Left lung (tissue), 10 donors: ENCODE measurements around the gene PAPSS2. TPM values are rescaled to one million over a fixed set of nuclear protein-coding genes. Genes with fewer than 3 reads are reported as not detected.

Experiments
- ATAC-seq: fragments of 200-7000 bp; cut with Tn5 transposase; one replicate; pipeline ENCODE4 v1.9.1; 2020; ENCODE audit warnings: moderate library complexity
- DNase-seq, 4 donors: peaks; one replicate each; pipeline ENCODE4 v3.0.0-alpha.2; 2013 to 2020
- H3K27ac ChIP-seq, 2 donors: fragments of 200-600 bp; sonication (generic) in 1 of 2; one replicate each; pipeline versions ENCODE4 v1.5.0 to v1.8.0; 2020 to 2021
- H3K27me3 ChIP-seq, 2 donors: fragments of 200-600 bp; sonication (generic) in 1 of 2; one replicate each; pipeline versions ENCODE4 v1.5.0 to v1.8.0; 2020 to 2021
- H3K36me3 ChIP-seq, 2 donors: fragments of 200-600 bp; sonication (generic) in 1 of 2; one replicate each; pipeline versions ENCODE4 v1.5.0 to v1.8.0; 2020 to 2021
- H3K4me1 ChIP-seq, 2 donors: fragments of 200-600 bp; one replicate each; pipeline ENCODE4 v1.8.0; 2021
- H3K4me3 ChIP-seq, 2 donors: fragments of 200-600 bp; sonication (generic) in 1 of 2; one replicate each; pipeline versions ENCODE4 v1.5.0 to v1.8.0; 2020 to 2021; ENCODE audit warnings: mild to moderate bottlenecking in 1 of 2
- H3K9me3 ChIP-seq, 2 donors: fragments of 200-600 bp; sonication (generic) in 1 of 2; one replicate each; pipeline versions ENCODE4 v1.5.0 to v1.8.0; 2020 to 2021
- intact Hi-C, 2 donors: fragments of 100-400 bp; cut with DNase I; formaldehyde crosslinking; loops; one replicate each; pipeline versions ENCODE4 v1.11.2 to v1.14.2; 2022
- polyA plus RNA-seq, 6 donors: library from polyadenylated mRNA; unstranded; fragments of 120-200 nt; gene quantifications; one replicate each; pipeline ENCODE4 v1.2.1, GENCODE V29; 2013; ENCODE audit not compliant: insufficient read length in 6 of 6
- total RNA-seq, 2 donors: library from RNA; stranded (reverse); fragmentation: NEBNext Ultra II Directional; extraction: Animal tissue kit (Norgen Biotek cat#: 25700); gene quantifications; one replicate each; pipeline ENCODE4 v1.2.1, GENCODE V29; 2021
- TF ChIP-seq, protein P1 (sequence below), 2 donors: fragments of 200-600 bp; sonication (generic) in 1 of 2; IDR thresholded peaks; one replicate each; pipeline versions ENCODE4 v1.5.0 to v1.8.0; 2021; ENCODE audit warnings: antibody characterized with exemption in 2 of 2
- donor health status: DM: no; HTN: yes; CAD: no.
- donor health status: DM: no; HTN: no; CAD: no.

PAPSS2 gene
- total and polyA plus RNA-seq, 8 donors, result 49.0 to 183 (median 58.0) TPM

DNA sequence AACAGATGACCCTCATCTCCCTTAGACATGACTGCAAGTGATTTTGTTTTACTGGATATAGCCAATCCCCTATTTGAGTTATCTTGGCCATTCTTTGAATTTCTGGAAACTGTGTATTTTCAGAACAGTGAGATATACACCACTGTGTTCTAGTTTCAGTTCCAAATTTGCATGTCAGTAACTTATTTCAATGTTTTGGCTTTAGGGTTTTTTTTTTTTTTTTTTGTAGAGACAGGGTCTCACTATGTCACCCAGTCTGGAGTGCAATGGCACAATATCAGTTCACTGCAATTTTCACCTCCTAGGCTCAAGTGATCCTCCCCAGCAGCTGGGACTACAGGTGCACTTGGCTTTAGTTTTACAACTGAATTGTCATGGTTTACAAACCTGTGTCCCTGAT, 91.1 kb downstream of the PAPSS2 start:
- Histone ChIP-seq H3K4me1 (no peaks in the 10 kb centered on the region), H3K36me3 (peaks cover 0 to 42% of the 10 kb centered on the region in 2 donors), H3K4me3 (no peak overlapping the region), H3K27me3 (no peaks in the 10 kb centered on the region), H3K27ac (no peak overlapping the region), H3K9me3 (no peaks in the 10 kb centered on the region)
- no peak for DNase-seq
- no peak for ATAC-seq
- intact Hi-C loops, result no loop called here
- TF ChIP-seq, protein P1, sequence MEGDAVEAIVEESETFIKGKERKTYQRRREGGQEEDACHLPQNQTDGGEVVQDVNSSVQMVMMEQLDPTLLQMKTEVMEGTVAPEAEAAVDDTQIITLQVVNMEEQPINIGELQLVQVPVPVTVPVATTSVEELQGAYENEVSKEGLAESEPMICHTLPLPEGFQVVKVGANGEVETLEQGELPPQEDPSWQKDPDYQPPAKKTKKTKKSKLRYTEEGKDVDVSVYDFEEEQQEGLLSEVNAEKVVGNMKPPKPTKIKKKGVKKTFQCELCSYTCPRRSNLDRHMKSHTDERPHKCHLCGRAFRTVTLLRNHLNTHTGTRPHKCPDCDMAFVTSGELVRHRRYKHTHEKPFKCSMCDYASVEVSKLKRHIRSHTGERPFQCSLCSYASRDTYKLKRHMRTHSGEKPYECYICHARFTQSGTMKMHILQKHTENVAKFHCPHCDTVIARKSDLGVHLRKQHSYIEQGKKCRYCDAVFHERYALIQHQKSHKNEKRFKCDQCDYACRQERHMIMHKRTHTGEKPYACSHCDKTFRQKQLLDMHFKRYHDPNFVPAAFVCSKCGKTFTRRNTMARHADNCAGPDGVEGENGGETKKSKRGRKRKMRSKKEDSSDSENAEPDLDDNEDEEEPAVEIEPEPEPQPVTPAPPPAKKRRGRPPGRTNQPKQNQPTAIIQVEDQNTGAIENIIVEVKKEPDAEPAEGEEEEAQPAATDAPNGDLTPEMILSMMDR (IDR thresholded peaks at IDR 0.05), result no peak

DNA sequence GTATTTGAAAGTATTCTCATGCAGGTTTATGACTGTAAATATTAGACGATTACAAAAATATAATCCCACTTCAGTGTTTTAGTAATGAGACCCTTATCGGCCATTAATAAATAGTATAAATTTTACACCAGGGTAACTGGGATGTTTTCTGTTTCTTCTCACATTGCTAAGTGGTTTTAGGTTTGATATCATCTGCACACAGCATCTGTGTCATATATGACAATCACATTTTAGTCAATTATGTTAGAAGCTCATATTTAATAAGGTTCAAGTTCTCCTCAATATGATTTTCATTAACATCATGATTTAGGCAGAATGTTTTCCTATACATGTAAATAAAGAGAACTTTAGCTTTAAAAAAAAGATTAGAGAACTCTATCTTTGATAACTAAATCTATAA, 91.6 kb downstream of the PAPSS2 start:
- Histone ChIP-seq H3K4me1 (no peaks in the 10 kb centered on the region), H3K9me3 (no peaks in the 10 kb centered on the region), H3K36me3 (peaks cover 0 to 45% of the 10 kb centered on the region in 2 donors), H3K27ac (no peak overlapping the region), H3K4me3 (no peak overlapping the region), H3K27me3 (no peaks in the 10 kb centered on the region)
- DNase-seq (no peak), ATAC-seq (no peak)
- intact Hi-C loops, result no loop called here
- TF ChIP-seq, protein P1 (IDR thresholded peaks at IDR 0.05), result no peak

DNA sequence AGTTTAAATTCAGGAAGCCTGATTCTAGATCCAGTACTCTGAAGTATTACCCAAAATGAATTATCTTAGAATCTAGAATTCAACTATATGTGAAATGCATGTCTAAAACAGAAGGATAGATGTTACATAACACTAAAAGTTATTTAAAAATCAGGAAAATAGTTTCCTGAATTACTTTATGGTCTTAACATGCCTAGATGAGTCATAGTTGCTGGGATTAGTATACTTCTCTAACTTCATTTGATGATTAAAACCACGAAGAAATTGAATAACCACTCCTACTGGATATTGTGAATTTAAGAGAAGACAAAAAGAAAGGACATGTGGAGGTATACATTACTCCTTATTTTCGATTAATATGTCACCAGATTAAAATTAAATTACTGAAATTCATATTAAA, 92.9 kb downstream of the PAPSS2 start:
- Histone ChIP-seq H3K36me3 (peaks cover 0 to 37% of the 10 kb centered on the region in 2 donors), H3K27me3 (no peaks in the 10 kb centered on the region), H3K4me3 (no peak overlapping the region), H3K9me3 (no peaks in the 10 kb centered on the region), H3K27ac (no peak overlapping the region), H3K4me1 (no peaks in the 10 kb centered on the region)
- intact Hi-C loops, result no loop called here
- no peak for DNase-seq
- TF ChIP-seq, protein P1 (IDR thresholded peaks at IDR 0.05), result no peak
- ATAC-seq, result no peak

DNA sequence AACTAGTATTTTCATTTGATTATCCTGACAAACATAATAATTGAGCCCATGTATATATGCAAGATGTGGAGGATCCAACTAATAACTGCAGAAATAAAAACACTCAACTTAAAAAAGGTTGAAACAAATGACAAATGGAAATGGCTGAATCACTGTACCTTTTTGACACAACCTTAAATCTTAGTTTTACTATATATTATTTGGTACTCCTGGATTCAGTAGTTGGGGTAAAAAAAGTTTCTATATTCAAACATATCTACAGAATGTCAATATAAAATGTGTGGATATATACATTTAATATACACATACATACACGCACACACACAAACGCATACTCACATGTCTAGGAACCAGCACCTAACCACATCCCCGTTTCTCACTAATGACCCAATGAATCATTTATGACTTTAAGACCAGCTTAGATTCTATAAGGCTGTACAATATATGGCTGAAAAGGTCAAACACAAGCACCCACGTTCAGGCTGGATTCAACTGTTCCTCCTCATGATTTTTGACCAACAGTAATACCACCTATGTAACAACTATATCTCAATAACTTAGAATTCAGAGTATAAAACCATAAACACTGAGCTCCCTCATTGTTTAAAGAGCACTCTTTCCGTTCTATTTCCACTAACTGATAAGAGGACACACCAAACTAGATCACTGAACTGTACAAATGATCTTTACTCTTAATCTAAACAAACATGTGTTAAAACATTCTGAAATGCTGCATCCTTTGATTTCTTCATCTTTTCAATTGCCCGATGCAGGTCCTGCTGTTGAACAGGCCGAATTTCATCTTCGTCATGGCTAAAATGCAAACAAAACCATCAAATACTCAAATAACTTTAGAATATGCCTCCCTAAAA, 94.6 kb downstream of the PAPSS2 start:
- ATAC-seq (no peak), DNase-seq (no peak)
- peaks cover 0 to under 1% of the 10 kb centered on the region in 2 donors for H3K4me1 ChIP-seq
- no peaks in the 10 kb centered on the region for H3K9me3 ChIP-seq
- H3K27ac ChIP-seq, result no peak overlapping the region
- H3K36me3 ChIP-seq, result peaks cover 0 to 20% of the 10 kb centered on the region in 2 donors
- intact Hi-C loops, result no loop called here
- no peak overlapping the region for H3K4me3 ChIP-seq
- no peaks in the 10 kb centered on the region for H3K27me3 ChIP-seq
- TF ChIP-seq, protein P1 (IDR thresholded peaks at IDR 0.05), result no peak

DNA sequence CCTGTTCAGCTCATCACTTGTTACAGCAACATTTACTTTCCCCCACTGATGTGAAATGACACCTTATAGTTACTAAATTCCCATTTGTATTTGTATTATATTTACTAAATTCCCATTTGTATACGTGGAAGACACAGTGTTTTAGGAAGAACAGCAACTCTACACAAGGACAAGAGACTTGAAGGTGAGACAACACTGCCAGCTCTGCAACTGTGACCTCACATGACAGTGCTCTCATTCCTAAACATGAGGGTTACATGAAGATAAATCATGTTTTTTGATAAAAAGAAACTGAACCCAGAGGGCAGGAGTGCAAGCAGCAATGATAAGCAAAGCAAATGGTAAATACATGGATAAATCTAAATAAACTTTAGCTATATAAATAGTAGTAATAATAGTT, 98.0 kb downstream of the PAPSS2 start:
- Histone ChIP-seq H3K9me3 (no peaks in the 10 kb centered on the region), H3K27ac (no peak overlapping the region), H3K27me3 (no peaks in the 10 kb centered on the region), H3K4me1 (peaks cover 0 to 34% of the 10 kb centered on the region in 2 donors), H3K4me3 (no peak overlapping the region), H3K36me3 (peaks cover 0 to 19% of the 10 kb centered on the region in 2 donors)
- TF ChIP-seq, protein P1 (IDR thresholded peaks at IDR 0.05), result no peak
- ATAC-seq (no peak), DNase-seq (no peak)
- intact Hi-C loops, result no loop called here
